GM21717 (cell line): ENCODE measurements around the gene GGT6.

Source experiments
- ATAC-seq: cut with Tn5 transposase; IDR thresholded peaks from one replicate; pipeline ENCODE4 v1.9.1; 2021; ENCODE audit warnings: mild to moderate bottlenecking, moderate library complexity; ENCODE audit not compliant: unreplicated experiment

The GGT6 gene

DNA sequence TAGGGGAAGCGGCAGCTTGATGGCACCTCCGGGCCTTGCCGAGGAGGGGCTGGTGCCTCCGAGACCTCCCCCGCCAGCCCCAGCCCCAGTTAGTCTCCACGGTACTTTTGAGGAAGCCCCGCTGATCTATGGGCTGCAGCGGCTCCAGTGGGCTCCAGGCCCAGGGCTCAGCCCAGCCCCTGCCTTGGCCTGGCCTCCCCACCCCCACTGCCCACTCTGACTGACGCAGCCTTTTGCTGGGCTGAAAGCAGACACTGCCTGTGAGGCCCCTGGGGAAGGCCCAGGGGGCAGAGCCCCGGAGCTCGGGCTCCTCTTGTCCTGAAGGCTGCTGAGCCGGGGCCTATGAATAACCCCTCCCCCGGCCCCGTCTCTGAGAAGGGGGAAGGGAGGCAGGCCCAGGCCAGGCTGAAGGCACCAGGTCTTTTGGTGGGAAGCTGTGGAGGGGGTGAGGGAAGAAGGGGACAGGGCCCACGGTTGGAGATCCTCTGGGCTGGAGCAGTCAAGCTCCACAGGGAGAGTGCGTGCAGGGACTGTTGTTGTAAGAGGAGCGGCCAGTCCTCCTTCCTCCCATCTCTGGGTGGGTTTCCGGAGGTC lies 16.4 kb upstream of the GGT6 start:
- no peak for ATAC-seq

DNA sequence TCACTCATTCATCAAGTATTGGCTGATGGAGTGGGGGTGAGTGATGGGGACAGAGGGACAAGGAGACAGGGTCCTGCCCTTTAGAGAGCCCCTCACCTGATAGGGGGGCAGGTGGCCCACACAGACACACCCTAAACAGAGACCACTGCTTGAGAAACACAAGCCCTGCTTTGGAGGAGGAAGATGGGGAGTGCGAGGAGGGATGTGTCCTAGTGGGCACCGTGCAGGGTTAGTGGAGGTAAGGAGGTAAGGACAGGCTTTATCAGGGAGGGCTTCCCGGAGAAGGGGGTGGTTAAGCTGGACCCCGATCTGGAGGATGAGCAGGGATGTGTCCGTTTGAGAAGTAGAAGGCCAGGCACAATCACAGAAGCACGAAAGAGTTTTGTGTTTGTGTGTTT lies 15.8 kb upstream of the GGT6 start:
- no peak for ATAC-seq

- ATAC-seq = no peak
Measured at GRCh38 chr17:4574448-4575045, 14.2 kb upstream of the GGT6 start.

GRCh38 chr17:4573669-4574068 lies 13.3 kb upstream of the GGT6 start:
- no peak for ATAC-seq

- ATAC-seq = no peak
Measured at GRCh38 chr17:4573115-4573514, 12.7 kb upstream of the GGT6 start.

GRCh38 chr17:4572131-4572530 lies 11.8 kb upstream of the GGT6 start:
- no peak for ATAC-seq

- no peak for ATAC-seq
Measured at GRCh38 chr17:4569591-4569990, 9.2 kb upstream of the GGT6 start.

DNA sequence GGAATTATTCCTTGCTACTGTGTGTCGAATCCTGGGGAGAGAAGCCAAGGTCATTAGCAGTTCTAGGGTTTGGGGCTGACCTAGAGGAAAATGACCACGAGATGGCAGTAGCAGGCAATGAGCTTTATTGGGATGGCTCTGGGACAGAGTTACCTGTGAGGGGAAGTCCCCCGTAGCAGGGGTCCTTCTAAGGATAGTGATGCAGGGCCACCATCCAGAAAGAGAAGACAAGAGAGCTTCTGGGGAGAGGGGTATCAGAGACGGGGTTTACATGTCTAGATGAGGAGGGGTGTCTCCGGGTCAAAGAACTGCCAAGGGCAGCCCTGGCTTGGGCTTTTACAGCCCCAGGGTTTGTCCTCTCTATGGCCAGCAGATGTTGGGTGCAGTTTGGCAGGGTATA lies 6.4 kb upstream of the GGT6 start:
- ATAC-seq = no peak

- ATAC-seq = no peak
Measured at GRCh38 chr17:4565209-4566141, 5.1 kb upstream of the GGT6 start.

DNA sequence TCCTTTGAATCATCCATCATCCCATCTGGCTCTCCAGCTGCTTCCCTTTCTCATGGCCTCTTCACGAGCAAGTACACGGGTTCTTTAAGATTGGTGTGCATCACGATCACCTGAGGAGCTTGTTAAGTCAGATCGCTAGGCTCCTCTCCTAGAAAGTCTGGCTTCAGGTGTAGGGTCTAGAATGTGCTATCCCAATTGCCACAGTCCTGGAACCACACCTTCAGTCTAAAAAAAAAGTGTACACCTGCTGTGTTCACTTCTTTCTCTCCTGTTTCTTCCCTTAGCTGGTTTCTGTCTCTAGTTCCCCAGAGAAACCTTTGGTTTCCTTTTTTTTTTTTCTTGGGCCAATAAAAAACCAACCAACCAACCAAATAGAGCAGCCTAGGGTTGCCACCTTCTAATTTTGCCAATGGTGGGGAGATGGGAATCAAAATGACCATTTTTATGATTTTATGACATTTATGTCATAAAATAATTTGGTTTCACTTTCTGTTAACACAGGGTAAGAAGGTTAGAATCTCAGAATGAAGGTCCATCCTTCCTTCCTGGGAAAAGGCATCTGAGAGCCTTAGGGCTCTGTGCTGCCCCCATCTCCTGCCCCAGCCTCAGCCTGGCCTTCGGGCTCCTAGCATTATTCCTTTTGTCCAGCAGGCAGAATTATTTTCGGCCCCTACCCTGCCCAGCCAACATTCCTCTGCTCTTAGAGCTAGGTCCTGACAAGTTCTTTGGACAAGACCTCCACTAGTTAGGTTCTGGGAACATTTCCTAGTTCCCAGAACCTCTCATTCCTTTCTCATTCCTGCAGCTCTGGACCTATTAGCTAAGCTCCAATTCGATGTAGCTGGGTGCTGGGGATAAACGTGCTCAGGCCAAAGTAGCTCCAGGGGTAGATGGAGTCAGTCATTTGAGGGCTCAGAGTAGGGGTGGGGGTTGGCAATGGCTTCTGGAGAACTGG lies 1.9 kb upstream of the GGT6 start:
- ATAC-seq = no peak

GRCh38 chr17:4560837-4561256 lies 470 bp upstream of the GGT6 start:
- no peak for ATAC-seq

- no peak for ATAC-seq
Measured at GRCh38 chr17:4559966-4560365, 411 bp downstream of the GGT6 start.

GRCh38 chr17:4559139-4559791 lies 1.1 kb downstream of the GGT6 start:
- ATAC-seq = no peak

DNA sequence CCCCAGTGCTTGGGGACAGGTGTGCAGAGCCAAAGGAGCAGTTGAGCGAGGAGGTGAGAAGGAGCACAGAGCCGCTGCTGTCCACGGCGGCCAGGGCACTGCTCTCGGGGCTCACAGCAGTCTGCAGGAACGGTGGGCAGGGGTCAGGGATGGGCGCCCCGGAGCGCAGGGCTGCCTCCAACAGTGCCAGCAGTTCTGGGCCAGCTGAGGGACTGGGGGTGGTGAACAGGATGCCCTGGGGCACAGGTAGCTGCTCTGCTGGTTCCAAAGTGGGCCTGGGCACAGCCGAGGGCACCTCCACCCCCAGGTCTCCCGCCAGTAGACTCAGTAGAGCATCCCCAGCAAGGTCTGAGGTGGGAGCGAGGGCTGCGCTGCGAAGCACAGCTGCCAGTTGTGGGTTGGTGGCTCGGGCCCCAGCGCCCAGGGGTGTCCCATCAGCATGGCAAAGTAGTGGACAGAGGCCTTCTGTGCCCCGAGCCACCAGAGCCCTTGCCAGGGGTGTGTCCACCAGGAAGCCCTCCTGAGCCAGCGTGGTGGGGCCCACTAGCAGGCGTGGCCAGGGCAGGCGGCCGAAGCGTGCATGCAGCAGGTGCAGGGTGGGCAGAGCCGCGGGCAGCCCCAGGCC lies 1.9 kb downstream of the GGT6 start:
- no peak for ATAC-seq

DNA sequence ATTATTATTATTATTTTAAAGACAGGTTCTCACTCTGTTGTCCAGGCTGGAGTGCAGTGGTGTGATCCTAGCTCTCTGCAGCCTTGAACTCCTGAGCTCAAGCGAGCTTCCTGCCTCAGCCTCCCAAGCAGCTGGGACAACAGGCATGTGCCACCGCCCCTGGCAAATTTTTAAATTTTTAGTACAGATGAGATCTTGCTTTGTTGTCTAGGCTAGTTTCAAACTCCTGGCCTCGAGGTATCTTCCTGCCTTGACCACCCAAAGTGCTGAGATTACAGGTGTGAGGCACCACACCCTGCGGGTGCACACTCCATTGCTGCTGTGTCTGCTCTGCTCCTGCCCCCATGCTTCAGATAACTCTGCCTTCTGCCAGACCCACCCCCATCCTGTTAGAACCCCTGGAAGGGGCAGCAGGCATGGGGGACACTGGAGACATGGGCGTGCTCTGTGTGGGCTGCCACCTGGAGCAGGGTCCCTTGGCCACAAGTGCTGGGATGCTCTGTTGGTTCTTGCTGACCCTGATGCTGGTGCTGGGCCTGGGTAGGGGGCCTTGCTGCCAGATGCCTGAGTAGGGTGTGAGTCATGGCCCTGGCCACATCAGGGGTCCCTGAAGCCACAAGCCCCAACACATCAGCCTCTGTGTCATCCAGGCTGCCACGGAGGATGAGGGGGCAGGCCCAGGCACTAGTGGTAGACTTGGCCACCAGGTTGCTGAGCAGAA lies 2.6 kb downstream of the GGT6 start:
- ATAC-seq = no peak

DNA sequence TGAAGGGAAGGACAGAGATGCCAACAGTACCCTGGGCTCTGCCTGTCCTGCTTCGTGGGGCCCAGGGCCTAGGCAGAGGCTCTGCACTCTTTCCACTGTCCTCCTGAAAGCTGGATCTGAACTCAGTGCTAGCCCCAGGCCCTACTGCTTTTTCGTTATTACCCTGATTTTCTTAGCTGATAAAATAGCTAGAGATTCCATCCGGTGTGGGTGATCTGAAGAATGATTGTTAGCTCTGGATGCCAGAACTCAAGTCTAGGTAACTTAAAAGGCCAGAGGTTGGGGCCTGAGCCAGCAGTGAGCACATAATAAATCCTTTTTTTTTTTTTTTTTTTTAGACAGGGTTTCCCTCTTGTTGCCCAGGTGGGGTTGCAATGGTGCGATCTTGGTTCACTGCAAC lies 3.4 kb downstream of the GGT6 start:
- ATAC-seq = no peak

GRCh38 chr17:4555873-4556759 lies 4.3 kb downstream of the GGT6 start:
- no peak for ATAC-seq
